KMS-11 (cell line): ENCODE data around the gene MMP7.
A peak's percentile ranks its signal among the peaks of the same experiment; 100 is the strongest.

Source experiments
- H2AFZ ChIP-seq: fragments of 200-600 bp; sonication (generic); 2 replicates; pipeline ENCODE4 v1.6.1; 2016; ENCODE audit warnings: antibody characterized with exemption, mixed run types, low read depth
- H3K27ac ChIP-seq: fragments of 200-600 bp; sonication (generic); 2 replicates; pipeline ENCODE4 v1.6.1; 2016; ENCODE audit warnings: mild to moderate bottlenecking, mixed run types
- H3K27me3 ChIP-seq: fragments of 200-600 bp; sonication (generic); 2 replicates; pipeline ENCODE4 v1.6.1; 2017; ENCODE audit warnings: mild to moderate bottlenecking, low read depth, mixed run types, moderate library complexity; ENCODE audit not compliant: insufficient read depth
- H3K36me3 ChIP-seq: fragments of 200-600 bp; sonication (generic); 2 replicates; pipeline ENCODE4 v1.6.1; 2017; ENCODE audit warnings: mild to moderate bottlenecking, mixed run types; ENCODE audit not compliant: insufficient read depth
- H3K4me1 ChIP-seq: fragments of 200-600 bp; sonication (generic); 2 replicates; pipeline ENCODE4 v1.6.1; 2016; ENCODE audit warnings: mild to moderate bottlenecking, low read depth, mixed run types; ENCODE audit not compliant: poor library complexity, severe bottlenecking
- H3K4me2 ChIP-seq: fragments of 200-600 bp; sonication (generic); 2 replicates; pipeline ENCODE4 v1.7.0; 2016; ENCODE audit warnings: mild to moderate bottlenecking, mixed run types
- H3K4me3 ChIP-seq: fragments of 200-600 bp; sonication (generic); IDR thresholded peaks from 2 replicates; pipeline ENCODE4 v1.6.1; 2017; ENCODE audit warnings: low read depth, low read length, mixed read lengths; ENCODE audit not compliant: insufficient read depth
- H3K79me2 ChIP-seq: fragments of 200-600 bp; sonication (generic); 2 replicates; pipeline ENCODE4 v1.6.1; 2016; ENCODE audit warnings: low read depth, mixed run types; ENCODE audit not compliant: insufficient read depth
- H3K9ac ChIP-seq: fragments of 200-600 bp; sonication (generic); 2 replicates; pipeline ENCODE4 v1.6.1; 2016; ENCODE audit warnings: mild to moderate bottlenecking, mixed run types
- H4K20me1 ChIP-seq: fragments of 200-600 bp; sonication (generic); 2 replicates; pipeline ENCODE4 v1.6.1; 2016; ENCODE audit warnings: mild to moderate bottlenecking, mixed run types; ENCODE audit not compliant: insufficient read depth
- CTCF ChIP-seq: fragments of 200-600 bp; sonication (generic); conservative IDR thresholded peaks from 2 replicates; pipeline ENCODE4 v1.6.1; 2017; ENCODE audit warnings: low read depth, mild to moderate bottlenecking, antibody characterized with exemption, low read length, moderate library complexity, mixed read lengths

The MMP7 gene

GRCh38 chr11:102479733-102480132, 50.8 kb downstream of the MMP7 start:
- Histone ChIP-seq H2AFZ (no peak overlapping the region), H3K4me1 (peaks cover 57% of the 10 kb centered on the region), H3K4me2 (no peak overlapping the region), H4K20me1 (no peaks in the 10 kb centered on the region), H3K79me2 (no peaks in the 10 kb centered on the region), H3K27ac (no peak overlapping the region), H3K4me3 (no peak overlapping the region), H3K9ac (no peak overlapping the region), H3K27me3 (no peaks in the 10 kb centered on the region), H3K36me3 (no peaks in the 10 kb centered on the region)
- TF ChIP-seq CTCF = no peak

- Histone ChIP-seq H3K9ac (no peak overlapping the region), H2AFZ (no peak overlapping the region), H3K36me3 (no peaks in the 10 kb centered on the region), H3K4me2 (peak overlapping the region; percentile 20; the same call in 1 of the 2 replicates), H4K20me1 (no peaks in the 10 kb centered on the region), H3K27ac (peak overlapping the region; percentile 1; the same call in 1 of the 2 replicates), H3K27me3 (no peaks in the 10 kb centered on the region), H3K4me1 (peaks cover 58% of the 10 kb centered on the region), H3K4me3 (no peak overlapping the region), H3K79me2 (no peaks in the 10 kb centered on the region)
- no peak for TF ChIP-seq CTCF
These were observed 51.8 kb downstream of the MMP7 start for GRCh38 chr11:102478673-102479299.

GRCh38 chr11:102476812-102477211, 53.7 kb downstream of the MMP7 start:
- peaks cover 78% of the 10 kb centered on the region for H3K4me1 ChIP-seq

GRCh38 chr11:102476069-102476468, 54.5 kb downstream of the MMP7 start:
- Histone ChIP-seq H3K4me1 (peaks cover 85% of the 10 kb centered on the region), H2AFZ (0 out of 2 replicates have a peak overlapping the region, but pooled peaks have one; percentile 14), H3K4me2 (peak overlapping the region; percentile 62), H3K9ac (peak overlapping the region; percentile 10; the same call in 1 of the 2 replicates), H3K27ac (peak overlapping the region; percentile 90), H3K4me3 (no peak overlapping the region), H4K20me1 (no peaks in the 10 kb centered on the region), H3K36me3 (no peaks in the 10 kb centered on the region), H3K79me2 (no peaks in the 10 kb centered on the region), H3K27me3 (no peaks in the 10 kb centered on the region)
- TF ChIP-seq CTCF = no peak

More at GRCh38 chr11:102476812-102477211, 53.7 kb downstream of the MMP7 start:
- no peak for TF ChIP-seq CTCF
- H3K4me3 ChIP-seq = no peak overlapping the region
- no peaks in the 10 kb centered on the region for H3K79me2 ChIP-seq
- H3K27ac ChIP-seq = peak overlapping the region; percentile 90
- H3K27me3 ChIP-seq = no peaks in the 10 kb centered on the region
- no peaks in the 10 kb centered on the region for H4K20me1 ChIP-seq
- H3K9ac ChIP-seq = peak overlapping the region; percentile 10; the same call in 1 of the 2 replicates
- H2AFZ ChIP-seq = peak overlapping the region; percentile 38; the same call in 1 of the 2 replicates
- no peaks in the 10 kb centered on the region for H3K36me3 ChIP-seq
- peak overlapping the region; percentile 62 for H3K4me2 ChIP-seq
